GM13977 (cell line): ENCODE results near the gene FBXW5.
A peak's percentile ranks its signal among the peaks of the same experiment; 100 is the strongest.

ENCODE experiments used
- DNase-seq: peaks from one replicate; pipeline ENCODE4 v3.0.0; 2012; ENCODE audit warnings: low spot score
- CTCF ChIP-seq: IDR thresholded peaks from 2 replicates; pipeline ENCODE4 v1.5.1; 2012; ENCODE audit warnings: mild to moderate bottlenecking, control low read depth; ENCODE audit not compliant: insufficient read depth; ENCODE audit errors: extremely low read depth, missing control alignments
- in situ Hi-C: fragments of 300-500 bp; cut with MboI; formaldehyde crosslinking; loops from one replicate; pipeline ENCODE4 v1.12.0; 2022; ENCODE audit warnings: low sequenced_read_pairs, low pct_unique_long_range_greater_than_20kb, mixed read lengths, inconsistent platforms; ENCODE audit not compliant: unreplicated experiment

FBXW5 gene

GRCh38 chr9:136981588-136982231 lies 37.2 kb upstream of the FBXW5 start:
- no peak for TF ChIP-seq CTCF
- no peak for DNase-seq
- in situ Hi-C loops = no loop called here

GRCh38 chr9:136980669-136981478 lies 36.3 kb upstream of the FBXW5 start:
- DNase-seq = no peak
- in situ Hi-C loops = no loop called here
- no peak for TF ChIP-seq CTCF

GRCh38 chr9:136979769-136980587 lies 35.4 kb upstream of the FBXW5 start:
- in situ Hi-C loops = no loop called here
- TF ChIP-seq CTCF = no peak
- no peak for DNase-seq

GRCh38 chr9:136978865-136979544 lies 34.5 kb upstream of the FBXW5 start:
- in situ Hi-C loops = no loop called here
- no peak for DNase-seq
- no peak for TF ChIP-seq CTCF

GRCh38 chr9:136978073-136978864 lies 33.7 kb upstream of the FBXW5 start:
- no peak for TF ChIP-seq CTCF
- in situ Hi-C loops = no loop called here
- peak; percentile 93 for DNase-seq
